Muscle of leg (tissue), 11 donors: Measurements from ENCODE around the gene HECW1. TPM values are rescaled to one million over a fixed set of nuclear protein-coding genes. Genes with fewer than 3 reads are reported as not detected.
"Not testable (repeated sequence)": the region's sequence is repeated elsewhere in the genome, so short reads cannot be mapped to it uniquely, and the experiment has no call there.

Source experiments
- DNase-seq: peaks from one replicate; pipeline ENCODE4 v3.0.0; 2013
- H3K27ac ChIP-seq: one replicate; pipeline ENCODE4 v1.5.1; 2013; ENCODE audit warnings: mild to moderate bottlenecking, low read length, control low read depth
- H3K27me3 ChIP-seq: one replicate; pipeline ENCODE4 v1.6.1; 2013; ENCODE audit warnings: low read length; ENCODE audit not compliant: control insufficient read depth, insufficient read depth
- H3K36me3 ChIP-seq: one replicate; pipeline ENCODE4 v1.6.1; 2013; ENCODE audit warnings: low read length; ENCODE audit not compliant: control insufficient read depth, insufficient read depth
- H3K4me1 ChIP-seq: one replicate; pipeline ENCODE4 v1.6.1; 2013; ENCODE audit warnings: low read length; ENCODE audit not compliant: control insufficient read depth, insufficient read depth
- H3K4me3 ChIP-seq: one replicate; pipeline ENCODE4 v1.5.1; 2013; ENCODE audit warnings: low read length, control low read depth
- H3K9me3 ChIP-seq: replicated peaks from 2 replicates; pipeline ENCODE4 v1.6.1; 2013; ENCODE audit warnings: low read depth, low read length; ENCODE audit not compliant: control insufficient read depth
- WGBS: methylation state at CpG from one replicate; pipeline ENCODE4 v1.1.5; 2013; ENCODE audit warnings: missing lambda C conversion rate; ENCODE audit not compliant: insufficient coverage; 5-methylcytosine and 5-hydroxymethylcytosine counted together
- polyA plus RNA-seq, 8 donors: library from polyadenylated mRNA; unstranded; fragments of 120-200 nt; gene quantifications; one replicate each; pipeline versions ENCODE4 v1.2.1 to v1.2.3, GENCODE V29; 2013; ENCODE audit warnings: inconsistent platforms in 1 of 8, low replicate concordance in 1 of 8; ENCODE audit not compliant: insufficient read length in 8 of 8, insufficient read depth in 1 of 8
- total RNA-seq: library from RNA; stranded (reverse); fragments of 120-200 nt; gene quantifications from one replicate; pipeline ENCODE4 v1.2.4, GENCODE V29; 2013

The HECW1 gene
- total and polyA plus RNA-seq, 9 donors: 0.13 to 1.7 (median 0.51) TPM; not detected in 1

GRCh38 chr7:43199371-43200160, 87.1 kb downstream of the HECW1 start:
- DNase-seq: no peak
- H3K4me1 ChIP-seq: no peaks in the 10 kb centered on the region
- no peak overlapping the region for H3K27ac ChIP-seq
- no peaks in the 10 kb centered on the region for H3K9me3 ChIP-seq
- H3K36me3 ChIP-seq: no peaks in the 10 kb centered on the region
- H3K27me3 ChIP-seq: peaks cover 2% of the 10 kb centered on the region
- no peak overlapping the region for H3K4me3 ChIP-seq
- WGBS: no CpG with 5 or more reads among the region's 8 CpGs

GRCh38 chr7:43201912-43202311, 89.5 kb downstream of the HECW1 start:
- H3K36me3 ChIP-seq: no peaks in the 10 kb centered on the region
- no peak for DNase-seq
- H3K4me1 ChIP-seq: no peaks in the 10 kb centered on the region
- H3K4me3 ChIP-seq: no peak overlapping the region
- H3K27me3 ChIP-seq: no peaks in the 10 kb centered on the region
- H3K27ac ChIP-seq: no peak overlapping the region
- no CpG with 5 or more reads among the region's 2 CpGs for WGBS
- no peaks in the 10 kb centered on the region for H3K9me3 ChIP-seq

- Histone ChIP-seq H3K27ac (no peak overlapping the region), H3K36me3 (no peaks in the 10 kb centered on the region), H3K9me3 (no peaks in the 10 kb centered on the region), H3K27me3 (no peaks in the 10 kb centered on the region), H3K4me3 (no peak overlapping the region), H3K4me1 (no peaks in the 10 kb centered on the region)
- no peak for DNase-seq
- no CpG with 5 or more reads among the region's 1 CpG for WGBS
Measured at GRCh38 chr7:43204081-43204480, 91.6 kb downstream of the HECW1 start.

GRCh38 chr7:43205171-43205795, 92.8 kb downstream of the HECW1 start:
- Histone ChIP-seq H3K9me3 (no peaks in the 10 kb centered on the region), H3K36me3 (no peaks in the 10 kb centered on the region), H3K27me3 (no peaks in the 10 kb centered on the region), H3K4me1 (no peaks in the 10 kb centered on the region), H3K27ac (no peak overlapping the region), H3K4me3 (no peak overlapping the region)
- no peak for DNase-seq
- WGBS: 86% methylated on average over 4 of the region's 8 CpGs

- Histone ChIP-seq H3K9me3 (no peaks in the 10 kb centered on the region), H3K36me3 (no peaks in the 10 kb centered on the region), H3K27me3 (no peaks in the 10 kb centered on the region), H3K4me3 (no peak overlapping the region), H3K27ac (no peak overlapping the region), H3K4me1 (no peaks in the 10 kb centered on the region)
- DNase-seq: no peak
- WGBS: no CpG with 5 or more reads among the region's 2 CpGs
Measured at GRCh38 chr7:43208242-43208641, 95.8 kb downstream of the HECW1 start.

- DNase-seq, H3K4me1 ChIP-seq, H3K4me3 ChIP-seq, H3K36me3 ChIP-seq, H3K27ac ChIP-seq, H3K27me3 ChIP-seq, H3K9me3 ChIP-seq: not testable (repeated sequence)
- WGBS: 83% methylated on average over 11 of the region's 11 CpGs
Measured at GRCh38 chr7:43210539-43210938, 98.1 kb downstream of the HECW1 start.

- no peaks in the 10 kb centered on the region for H3K4me1 ChIP-seq
- H3K9me3 ChIP-seq: no peaks in the 10 kb centered on the region
- no CpG with 5 or more reads among the region's 5 CpGs for WGBS
- H3K27ac ChIP-seq: no peak overlapping the region
- no peak for DNase-seq
- H3K27me3 ChIP-seq: peaks cover 6% of the 10 kb centered on the region
- no peak overlapping the region for H3K4me3 ChIP-seq
- H3K36me3 ChIP-seq: no peaks in the 10 kb centered on the region
Measured at GRCh38 chr7:43211286-43211685, 98.8 kb downstream of the HECW1 start.

- Histone ChIP-seq H3K36me3 (no peaks in the 10 kb centered on the region), H3K27me3 (peaks cover 6% of the 10 kb centered on the region), H3K4me1 (no peaks in the 10 kb centered on the region), H3K9me3 (no peaks in the 10 kb centered on the region), H3K27ac (no peak overlapping the region), H3K4me3 (no peak overlapping the region)
- no peak for DNase-seq
Measured at GRCh38 chr7:43211693-43212092, 99.2 kb downstream of the HECW1 start.

- WGBS: no CpG with 5 or more reads among the region's 3 CpGs
- DNase-seq: no peak
- H3K4me1 ChIP-seq: no peaks in the 10 kb centered on the region
- H3K4me3 ChIP-seq: no peak overlapping the region
- no peaks in the 10 kb centered on the region for H3K36me3 ChIP-seq
- peaks cover 6% of the 10 kb centered on the region for H3K27me3 ChIP-seq
- H3K9me3 ChIP-seq: no peaks in the 10 kb centered on the region
- H3K27ac ChIP-seq: no peak overlapping the region
Measured at GRCh38 chr7:43212921-43213320, 100.5 kb downstream of the HECW1 start.

- Histone ChIP-seq H3K4me3 (no peak overlapping the region), H3K27me3 (peaks cover 6% of the 10 kb centered on the region)
- WGBS: 50% methylated on average over 4 of the region's 6 CpGs
Measured at GRCh38 chr7:43215061-43215460, 102.6 kb downstream of the HECW1 start.

More at GRCh38 chr7:43215061-43215460, 102.6 kb downstream of the HECW1 start:
- no peak for DNase-seq
- no peak overlapping the region for H3K27ac ChIP-seq
- no peaks in the 10 kb centered on the region for H3K9me3 ChIP-seq
- no peaks in the 10 kb centered on the region for H3K36me3 ChIP-seq
- H3K4me1 ChIP-seq: no peaks in the 10 kb centered on the region
